Endothelial cell of umbilical vein (primary cell): Measurements from ENCODE around the gene NUP62CL. TPM values are rescaled to one million over a fixed set of nuclear protein-coding genes. Genes with fewer than 3 reads are reported as not detected.

Experiments
- BruUV-seq: library from RNA; stranded (reverse); fragments of 400-500 nt; replicated peaks from 2 replicates; lab custom pipeline; 2021; lab: Mats Ljungman, UMichigan
- CTCF ChIA-PET: fragments of 300-600, 350-600 bp; sonication (Branson Sonifier 250); formaldehyde crosslinking; loops from one replicate; lab custom pipeline; 2021; ENCODE audit warnings: antibody characterized with exemption, inconsistent platforms; lab: Charles Lee
- POLR2A ChIA-PET: fragments of 300-600, 350-600 bp; sonication (Branson Sonifier 250); formaldehyde crosslinking; loops from one replicate; lab custom pipeline; 2021; ENCODE audit warnings: antibody characterized with exemption, inconsistent platforms; lab: Charles Lee
- DNase-seq: peaks from one replicate; pipeline ENCODE4 v3.0.0-alpha.2; 2011; ENCODE audit warnings: low read depth, low spot score
- FAIRE-seq: peaks from 2 replicates; lab custom pipeline; 2011; peaks lifted over from hg19 to GRCh38; lab: Jason Lieb, UNC
- H2AFZ ChIP-seq: 2 replicates; pipeline ENCODE4 v1.6.0; 2012; ENCODE audit warnings: low read depth, low read length, control low read depth, inconsistent platforms
- H3K27ac ChIP-seq: 2 replicates; pipeline ENCODE4 v1.5.1; 2011; ENCODE audit warnings: low read depth, mild to moderate bottlenecking, control low read depth, low read length, moderate library complexity; ENCODE audit not compliant: insufficient read depth
- H3K27me3 ChIP-seq, 2 experiments: 2 replicates each; pipeline versions ENCODE4 v1.6.0 to v1.6.1; 2011; ENCODE audit warnings: low read length in 2 of 2, mixed read lengths in 1 of 2; ENCODE audit not compliant: control insufficient read depth in 2 of 2, insufficient read depth in 2 of 2
- H3K36me3 ChIP-seq, 2 experiments: 2 replicates in 1 of 2; 3 replicates in 1 of 2; pipeline ENCODE4 v1.5.1; 2011; ENCODE audit warnings: low read length in 2 of 2, mild to moderate bottlenecking in 1 of 2, moderate library complexity in 1 of 2; ENCODE audit not compliant: control insufficient read depth in 2 of 2, insufficient read depth in 2 of 2; ENCODE audit errors: extremely low read depth in 1 of 2
- H3K4me1 ChIP-seq: 3 replicates; pipeline ENCODE4 v1.5.1; 2011; ENCODE audit warnings: mild to moderate bottlenecking, low read length; ENCODE audit not compliant: control insufficient read depth, insufficient read depth; ENCODE audit errors: extremely low read depth
- H3K4me2 ChIP-seq: 2 replicates; pipeline ENCODE4 v1.6.1; 2011; ENCODE audit warnings: low read length, control low read depth, mixed read lengths; ENCODE audit not compliant: insufficient read depth
- H3K4me3 ChIP-seq, 3 experiments: fragments of 200-600 bp in 1 of 3; sonication (generic), shearing (Covaris generic) in 1 of 3; replicated peaks in 1 of 3; 2 replicates each; pipeline ENCODE4 v1.5.1; 2011 to 2016; ENCODE audit warnings: control low read depth in 3 of 3, low read length in 3 of 3, mild to moderate bottlenecking in 2 of 3, inconsistent platforms in 1 of 3, low read depth in 1 of 3, moderate library complexity in 1 of 3; ENCODE audit not compliant: insufficient read depth in 1 of 3
- H3K79me2 ChIP-seq: 2 replicates; pipeline ENCODE4 v1.6.0; 2012; ENCODE audit warnings: low read length, inconsistent platforms; ENCODE audit not compliant: control insufficient read depth, insufficient read depth
- H3K9ac ChIP-seq: replicated peaks from 2 replicates; pipeline ENCODE3; 2011; ENCODE audit warnings: low read length, control low read depth; ENCODE audit not compliant: insufficient read depth; ENCODE audit errors: extremely low read depth
- H3K9me1 ChIP-seq: replicated peaks from 3 replicates; pipeline ENCODE4 v1.6.0; 2011; ENCODE audit warnings: mild to moderate bottlenecking, low read length; ENCODE audit not compliant: control insufficient read depth, insufficient read depth; ENCODE audit errors: extremely low read depth
- H3K9me3 ChIP-seq: replicated peaks from 2 replicates; pipeline ENCODE4 v1.5.1; 2012; ENCODE audit warnings: low read length, inconsistent platforms; ENCODE audit not compliant: control insufficient read depth, insufficient read depth
- H4K20me1 ChIP-seq: replicated peaks from 2 replicates; pipeline ENCODE3; 2011; ENCODE audit warnings: mild to moderate bottlenecking, low read length; ENCODE audit not compliant: control insufficient read depth, insufficient read depth; ENCODE audit errors: extremely low read depth
- EZH2 ChIP-seq: IDR thresholded peaks from 2 replicates; pipeline ENCODE4 v1.6.1; 2012; ENCODE audit warnings: borderline replicate concordance, low read depth, mild to moderate bottlenecking, moderate library complexity, low read length, inconsistent platforms; ENCODE audit not compliant: severe bottlenecking
- FOS ChIP-seq: IDR thresholded peaks from 2 replicates; pipeline ENCODE4 v1.6.1; 2011; ENCODE audit warnings: mild to moderate bottlenecking, low read length, moderate library complexity, borderline replicate concordance; ENCODE audit not compliant: insufficient read depth
- GATA2 ChIP-seq: IDR thresholded peaks from 2 replicates; pipeline ENCODE4 v1.7.0; 2011; ENCODE audit warnings: low read depth, mild to moderate bottlenecking, moderate library complexity, mixed read lengths, low read length; ENCODE audit not compliant: insufficient read length, insufficient read depth
- MAX ChIP-seq: IDR thresholded peaks from 2 replicates; pipeline ENCODE4 v1.6.1; 2011; ENCODE audit not compliant: insufficient read depth, insufficient read length
- POLR2A ChIP-seq: IDR thresholded peaks from 2 replicates; pipeline ENCODE4 v1.6.1; 2012; ENCODE audit warnings: low read depth, mild to moderate bottlenecking, control low read depth, low read length
- POLR2AphosphoS5 ChIP-seq: IDR thresholded peaks from 2 replicates; pipeline ENCODE4 v1.6.1; 2012; ENCODE audit warnings: low read depth, mild to moderate bottlenecking, control low read depth, low read length, moderate library complexity; ENCODE audit not compliant: insufficient read depth
- dilution Hi-C: fragments of 300-500 bp; cut with MboI; formaldehyde crosslinking; loops from one replicate; pipeline ENCODE4 v1.15.0; 2019; ENCODE audit warnings: low sequenced_read_pairs; ENCODE audit not compliant: extremely low pct_ligation_motif_present
- intact Hi-C: fragments of 100-400 bp; cut with micrococcal nuclease; formaldehyde crosslinking; loops from one replicate; pipeline ENCODE4 v1.10.0; 2022
- polyA plus RNA-seq, 4 experiments: library from polyadenylated mRNA; depleted of rRNA in 3 of 4; stranded (reverse) in 3 of 4; unstranded in 1 of 4; fragments of >200 nt; gene quantifications; 2 replicates each; pipeline versions ENCODE4 v1.2.1 to v1.2.3, GENCODE V29; 2011 to 2012; ENCODE audit warnings: missing spikeins in 1 of 4
- total RNA-seq: library from RNA; stranded (reverse); gene quantifications from 2 replicates; pipeline ENCODE4 v1.2.3, GENCODE V29; 2021

NUP62CL gene
- total and polyA plus RNA-seq, 2 donors (not counting 3 experiments of a cell fraction or from before 2014, with no cell fraction given), result not detected

- dilution Hi-C loops (no loop called here), intact Hi-C loops (no loop called here)
- no peaks in the 10 kb centered on the region for H3K4me1 ChIP-seq
- H3K27ac ChIP-seq, result no peak overlapping the region
- H2AFZ ChIP-seq, result no peak overlapping the region
- H4K20me1 ChIP-seq, result no peaks in the 10 kb centered on the region
- H3K27me3 ChIP-seq, result no peaks in the 10 kb centered on the region
- no peak overlapping the region for H3K4me3 ChIP-seq
- no peaks in the 10 kb centered on the region for H3K79me2 ChIP-seq
- CTCF ChIA-PET, result no interaction called here
- H3K9me3 ChIP-seq, result no peaks in the 10 kb centered on the region
- no peak overlapping the region for H3K4me2 ChIP-seq
- no peak for FAIRE-seq
- H3K36me3 ChIP-seq, result no peaks in the 10 kb centered on the region
- H3K9me1 ChIP-seq, result no peaks in the 10 kb centered on the region
- no TSS peak for BruUV-seq
- no peak for DNase-seq
- POLR2A ChIA-PET, result no interaction called here
- H3K9ac ChIP-seq, result no peak overlapping the region
- TF ChIP-seq FOS (no peak), POLR2AphosphoS5 (no peak), POLR2A (no peak), GATA2 (no peak), EZH2 (no peak)
Measured at GRCh38 chrX:107146670-107147069, 59.6 kb downstream of the NUP62CL start.

- intact Hi-C loops, result no loop called here
- Histone ChIP-seq H3K4me2 (no peak overlapping the region), H3K27me3 (no peaks in the 10 kb centered on the region), H3K4me3 (no peak overlapping the region), H3K9me3 (no peaks in the 10 kb centered on the region), H3K9ac (no peak overlapping the region), H4K20me1 (no peaks in the 10 kb centered on the region), H3K4me1 (no peaks in the 10 kb centered on the region), H3K9me1 (no peaks in the 10 kb centered on the region), H3K79me2 (no peaks in the 10 kb centered on the region), H2AFZ (no peak overlapping the region), H3K36me3 (no peaks in the 10 kb centered on the region), H3K27ac (no peak overlapping the region)
- TF ChIP-seq EZH2 (no peak), MAX (no peak)
- FAIRE-seq (no peak), DNase-seq (no peak)
- BruUV-seq, result no TSS peak
- ChIA-PET CTCF (no interaction called here), POLR2A (no interaction called here)
- dilution Hi-C loops, result no loop called here
Measured at GRCh38 chrX:107135965-107136307, 70.3 kb downstream of the NUP62CL start.
